NCI-H82 treated with DMSO at 0.1 percent for 48 hours (cell line): ENCODE data around the gene ATP6V0D1.

Experiments used
- DNase-seq: peaks from one replicate; lab custom pipeline; 2025; ENCODE audit not compliant: unreplicated experiment; lab: John Stamatoyannopoulos, UW

Gene ATP6V0D1

DNA sequence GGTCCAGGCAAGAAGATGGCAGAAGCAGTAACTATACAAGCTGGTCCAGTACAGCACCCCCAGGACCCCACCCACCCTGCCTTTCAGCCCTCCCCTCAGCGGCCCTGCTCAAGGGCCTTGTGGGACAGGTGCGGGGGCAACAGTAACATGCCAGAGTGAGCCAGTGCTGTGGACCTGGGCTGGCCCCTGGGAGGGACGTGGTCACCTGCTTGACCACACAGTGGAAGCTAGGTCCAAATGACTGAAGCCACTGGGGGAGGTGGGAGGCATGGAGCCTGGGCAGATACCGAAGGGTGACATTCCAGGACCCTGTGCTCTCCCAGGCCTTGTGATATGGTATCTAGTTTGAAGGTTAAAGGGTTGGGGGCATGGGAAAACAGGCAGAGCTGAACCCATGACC is 17.3 kb downstream of the ATP6V0D1 start:
- no peak for DNase-seq

DNA sequence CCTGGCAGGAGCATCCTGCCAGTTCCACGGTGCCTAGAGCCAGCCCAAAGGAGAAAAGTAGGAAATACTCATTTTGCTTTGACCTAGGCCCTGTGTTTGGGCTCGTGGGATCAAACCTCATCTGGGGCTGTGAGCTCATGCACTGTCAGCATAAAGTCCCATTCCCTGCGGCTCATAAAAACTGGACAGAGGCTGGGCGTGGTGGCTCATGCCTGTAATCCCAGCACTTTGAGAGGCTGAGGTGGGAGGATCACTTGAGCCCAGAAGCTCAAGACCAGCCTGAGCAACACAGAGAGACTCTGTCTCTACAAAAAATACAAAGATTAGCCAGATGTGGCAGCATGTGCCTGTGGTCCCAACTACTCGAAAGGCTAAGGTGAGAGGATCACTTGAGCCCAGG is 17.9 kb downstream of the ATP6V0D1 start:
- DNase-seq: no peak

DNA sequence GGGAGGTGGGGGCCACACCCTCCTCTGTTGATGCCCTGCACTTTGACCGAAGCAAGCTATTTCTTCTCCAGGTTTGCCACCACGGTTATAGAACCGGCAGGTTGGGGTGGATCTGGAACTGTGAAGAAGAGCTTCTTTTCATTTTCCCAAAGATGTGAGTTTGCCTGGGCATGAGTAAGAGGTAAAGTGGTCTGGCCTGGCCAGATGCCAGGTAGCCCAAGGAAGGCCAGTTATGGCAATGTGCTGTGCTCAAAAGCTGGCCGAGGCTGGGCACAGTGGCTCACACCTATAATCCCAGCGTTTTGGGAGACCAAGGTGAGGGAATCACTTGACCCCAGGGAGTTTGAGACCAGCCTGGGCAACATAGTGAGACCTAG is 18.7 kb downstream of the ATP6V0D1 start:
- DNase-seq: no peak

DNA sequence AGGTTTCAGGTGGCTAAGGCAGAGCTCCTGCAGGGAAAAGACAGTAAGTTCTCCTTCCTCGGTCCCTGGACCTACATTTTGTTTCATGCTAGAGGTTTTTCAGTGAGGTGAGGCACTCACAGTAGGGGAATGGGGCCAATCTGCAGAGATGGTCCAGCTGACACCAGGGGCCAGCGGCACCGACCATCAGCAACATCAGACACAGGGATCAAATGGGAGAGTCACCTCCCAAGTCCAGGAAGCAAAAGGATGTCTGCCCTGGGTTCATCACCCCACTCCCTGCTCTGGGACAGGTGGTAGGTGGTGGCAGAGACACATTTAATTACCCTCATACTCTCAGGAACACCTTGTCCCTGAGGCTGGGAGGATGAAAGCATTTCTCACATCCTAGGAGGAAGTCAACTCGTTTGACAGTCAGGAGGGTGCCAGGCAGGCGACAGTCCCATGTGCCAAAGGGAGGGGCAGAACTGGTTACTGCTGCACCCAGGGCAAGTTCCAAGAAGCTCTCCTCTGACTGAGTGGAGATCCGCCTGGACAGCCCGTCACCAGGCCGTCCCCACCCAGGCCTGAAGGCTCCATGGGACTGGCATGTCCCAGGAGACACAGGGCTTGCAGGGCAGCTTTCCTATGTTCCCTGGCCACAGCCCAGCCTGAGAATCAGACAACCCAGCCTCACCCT is 19.2 kb downstream of the ATP6V0D1 start:
- DNase-seq: no peak

DNA sequence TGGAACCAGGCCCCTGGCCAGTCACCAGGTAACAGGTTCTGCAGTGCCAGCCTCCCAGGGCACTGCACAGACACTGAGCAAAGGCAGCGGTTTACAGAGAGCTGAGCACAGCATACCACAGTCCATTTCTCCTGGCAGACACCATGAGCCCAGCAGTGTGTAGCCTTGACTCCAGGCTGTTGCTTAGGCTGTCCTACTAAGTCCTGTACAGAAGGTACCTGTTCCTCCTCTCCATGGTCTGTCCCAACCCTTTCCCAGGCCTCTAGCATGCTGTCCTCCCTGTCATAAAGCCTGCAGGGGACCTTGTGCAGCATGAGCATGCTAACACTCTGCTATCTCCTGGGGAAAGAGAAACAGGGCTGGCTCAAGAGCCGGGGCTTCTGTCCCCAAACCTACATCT is 20.0 kb downstream of the ATP6V0D1 start:
- no peak for DNase-seq

DNA sequence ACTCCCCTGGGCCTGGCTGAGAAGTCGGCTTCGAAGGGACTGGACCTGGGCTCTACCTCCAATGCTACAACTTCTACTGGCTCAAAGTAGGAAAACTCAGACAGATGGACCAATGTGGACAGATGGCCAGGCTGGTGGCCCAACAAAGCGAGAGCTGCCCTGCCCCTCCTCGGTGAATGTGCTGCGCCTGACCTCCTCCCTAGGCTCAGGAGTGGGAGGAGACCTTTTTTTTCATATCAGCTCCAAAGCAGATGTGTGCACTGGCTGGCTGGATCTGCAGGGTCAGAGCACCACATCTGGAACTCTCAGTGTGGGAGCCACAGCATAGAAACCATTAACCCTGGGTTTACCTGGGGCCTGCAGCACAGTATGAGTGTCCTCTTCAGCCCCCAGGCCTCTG is 20.8 kb downstream of the ATP6V0D1 start:
- no peak for DNase-seq

DNA sequence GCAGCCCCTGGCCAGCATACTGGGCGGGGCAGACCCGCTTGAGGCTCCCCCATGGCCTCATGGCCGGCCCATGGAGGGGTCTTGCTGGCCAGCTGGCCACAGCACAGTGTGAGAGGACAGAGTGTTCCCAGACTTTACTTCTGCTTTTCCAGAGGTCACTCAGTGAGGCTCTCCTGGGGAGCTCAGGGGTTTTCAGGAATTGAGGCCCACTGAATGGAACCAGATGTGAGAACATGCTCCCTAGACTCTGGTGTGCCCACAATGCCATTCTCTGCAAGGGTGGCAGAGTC is 21.2 kb downstream of the ATP6V0D1 start:
- no peak for DNase-seq

DNA sequence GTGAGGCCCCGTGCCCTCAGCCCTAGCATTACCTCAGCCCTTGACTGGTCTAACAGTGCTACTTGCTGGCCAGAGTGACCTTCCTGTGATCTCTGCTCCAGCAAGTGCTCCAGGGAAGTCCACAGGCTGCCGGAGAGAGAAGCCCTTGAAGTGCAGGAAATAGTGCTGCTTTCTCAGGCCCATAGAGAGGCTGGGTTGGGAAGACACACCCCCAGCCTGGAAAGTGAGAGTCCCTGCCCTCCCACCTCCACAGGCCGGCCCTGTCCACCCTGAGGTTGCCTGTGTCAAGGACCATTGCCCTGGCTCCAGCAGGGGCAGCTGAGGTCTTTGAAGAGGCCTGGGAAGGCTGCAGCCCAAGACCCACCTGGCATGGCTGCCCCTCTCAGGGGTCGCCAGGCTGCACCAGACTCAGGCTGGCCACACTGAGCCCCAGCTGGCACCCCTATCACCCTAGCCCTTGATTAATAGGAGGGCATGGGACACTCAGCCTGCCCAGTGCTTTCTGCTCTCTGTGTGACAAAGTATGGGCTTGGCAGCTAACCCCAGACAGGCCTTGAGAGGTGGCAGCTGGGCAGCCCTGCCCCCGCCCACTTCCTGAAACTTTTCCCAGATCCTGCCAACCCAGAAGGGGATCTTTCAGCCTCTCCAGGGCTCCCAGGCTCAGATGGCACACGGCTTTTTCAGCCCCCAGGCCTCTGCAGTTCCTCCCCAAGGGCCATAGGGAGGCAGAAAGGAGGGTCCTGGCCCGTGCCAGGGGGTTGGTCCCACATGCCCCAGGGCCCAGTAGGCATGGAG is 21.7 kb downstream of the ATP6V0D1 start:
- DNase-seq: no peak

DNA sequence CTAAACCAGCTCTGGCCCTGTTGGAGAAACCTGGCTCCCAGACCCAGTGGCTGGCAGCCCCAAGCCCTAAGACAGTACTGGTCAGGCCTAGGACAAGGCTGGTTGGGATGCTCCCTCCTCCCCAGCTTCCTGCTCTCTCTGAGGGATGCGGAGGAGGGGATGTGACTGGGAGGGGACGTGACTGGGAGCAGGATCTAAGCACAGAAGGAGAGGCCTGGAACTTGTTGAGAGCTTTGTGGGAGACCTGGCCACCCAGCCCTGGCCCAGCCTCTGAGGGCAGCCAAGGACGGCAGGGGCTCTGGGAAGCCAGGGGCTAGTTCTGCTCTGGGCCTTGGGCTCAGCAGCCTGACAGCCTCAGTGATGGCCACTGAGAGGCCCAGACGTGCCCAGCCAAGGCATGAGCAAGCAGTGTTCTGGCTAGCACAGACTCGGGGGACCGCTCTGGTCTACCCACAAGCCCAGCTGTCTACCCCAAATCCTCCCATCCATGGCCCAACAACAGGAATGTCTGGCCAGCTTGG is 22.8 kb downstream of the ATP6V0D1 start:
- DNase-seq: no peak

DNA sequence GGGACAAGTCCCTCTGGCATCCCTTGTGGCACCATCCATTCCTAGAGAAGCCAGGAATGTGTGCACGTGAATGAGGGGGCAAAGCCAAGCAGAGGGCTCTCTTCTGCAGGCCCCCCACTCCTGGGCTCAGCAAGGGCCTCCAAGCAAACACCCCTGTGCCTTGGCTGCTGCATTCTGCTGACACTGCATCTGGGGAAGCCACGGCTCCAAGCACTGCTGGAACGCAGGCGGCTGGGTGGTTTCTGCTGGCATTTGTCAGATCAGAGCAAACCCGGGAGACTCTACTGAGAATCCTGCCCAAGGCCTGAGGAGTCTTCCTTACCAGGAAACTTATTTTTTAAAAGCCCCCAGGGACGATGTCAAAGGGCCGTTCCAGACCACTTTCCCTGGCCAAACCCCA is 23.3 kb downstream of the ATP6V0D1 start:
- no peak for DNase-seq

DNA sequence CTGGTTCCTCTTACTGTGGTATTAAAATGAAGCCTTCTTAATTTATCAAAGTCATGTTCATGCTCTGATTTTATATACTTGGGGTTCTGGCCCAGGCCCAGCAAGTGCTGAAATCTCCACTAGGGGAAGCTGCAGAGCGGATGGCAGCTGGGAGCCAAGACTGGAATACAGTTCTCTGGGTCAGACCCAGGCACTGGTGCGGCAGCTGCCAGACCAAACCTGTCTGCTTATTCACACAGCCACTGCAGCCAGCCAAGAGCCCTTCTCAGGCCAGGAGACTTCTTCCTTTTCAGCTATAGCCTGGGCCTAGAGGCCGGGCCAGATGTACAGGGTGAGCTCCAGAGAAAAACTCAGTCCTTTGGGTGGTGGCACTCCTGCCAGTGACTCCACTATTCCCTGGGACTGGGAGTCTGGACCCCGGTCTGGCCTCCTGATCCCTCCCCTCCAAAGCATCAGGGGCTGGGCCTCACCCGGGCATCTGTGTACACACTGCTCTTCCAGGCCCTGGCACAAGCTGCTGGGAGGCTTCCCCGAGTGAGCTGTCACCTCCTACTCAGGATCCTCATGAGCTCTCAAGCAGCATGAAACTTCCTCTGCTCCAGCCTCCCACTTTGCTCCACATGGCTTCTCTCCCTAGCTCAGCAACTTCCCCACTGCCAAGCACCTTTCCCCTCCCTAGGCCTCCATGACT is 24.4 kb downstream of the ATP6V0D1 start:
- no peak for DNase-seq

DNA sequence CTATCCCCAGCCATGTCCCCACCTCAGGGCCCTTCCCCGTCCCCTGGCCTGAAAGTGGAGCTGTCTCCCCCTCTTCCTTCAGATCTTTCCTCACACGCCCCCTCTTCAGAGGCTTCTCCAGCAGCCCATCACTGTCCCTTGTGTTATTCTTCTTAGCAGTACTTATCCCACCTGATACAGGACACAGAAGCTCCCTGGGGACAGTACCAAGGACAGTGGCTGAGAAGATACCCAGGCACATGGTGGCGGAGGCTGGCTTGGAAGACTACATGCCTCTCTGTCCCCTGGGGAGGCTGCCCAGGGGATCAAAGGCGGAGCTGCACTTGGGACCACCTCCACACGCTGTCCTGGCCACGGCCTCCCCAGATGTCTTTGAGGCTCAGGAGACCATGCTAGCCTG is 26.1 kb downstream of the ATP6V0D1 start:
- no peak for DNase-seq

DNA sequence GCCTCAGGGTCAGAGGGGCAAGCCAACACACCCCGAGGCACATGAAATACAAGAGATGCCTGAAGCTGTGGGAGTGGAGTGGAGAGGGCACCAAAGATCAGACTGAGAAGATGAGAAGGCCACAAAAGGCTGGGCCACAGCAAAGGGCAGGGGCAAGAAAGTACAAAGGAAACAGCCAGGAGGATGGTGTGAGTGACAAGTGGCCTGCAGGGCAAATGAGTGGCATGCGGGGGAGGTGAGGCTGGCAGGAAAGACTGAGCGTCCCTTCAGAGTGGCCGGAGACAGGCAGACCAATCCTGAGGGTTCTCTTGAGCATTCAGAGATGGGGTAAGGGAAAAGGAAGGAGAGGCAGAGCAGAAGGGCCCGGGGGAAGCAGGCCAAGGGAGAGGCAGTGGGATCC is 26.9 kb downstream of the ATP6V0D1 start:
- DNase-seq: no peak

DNA sequence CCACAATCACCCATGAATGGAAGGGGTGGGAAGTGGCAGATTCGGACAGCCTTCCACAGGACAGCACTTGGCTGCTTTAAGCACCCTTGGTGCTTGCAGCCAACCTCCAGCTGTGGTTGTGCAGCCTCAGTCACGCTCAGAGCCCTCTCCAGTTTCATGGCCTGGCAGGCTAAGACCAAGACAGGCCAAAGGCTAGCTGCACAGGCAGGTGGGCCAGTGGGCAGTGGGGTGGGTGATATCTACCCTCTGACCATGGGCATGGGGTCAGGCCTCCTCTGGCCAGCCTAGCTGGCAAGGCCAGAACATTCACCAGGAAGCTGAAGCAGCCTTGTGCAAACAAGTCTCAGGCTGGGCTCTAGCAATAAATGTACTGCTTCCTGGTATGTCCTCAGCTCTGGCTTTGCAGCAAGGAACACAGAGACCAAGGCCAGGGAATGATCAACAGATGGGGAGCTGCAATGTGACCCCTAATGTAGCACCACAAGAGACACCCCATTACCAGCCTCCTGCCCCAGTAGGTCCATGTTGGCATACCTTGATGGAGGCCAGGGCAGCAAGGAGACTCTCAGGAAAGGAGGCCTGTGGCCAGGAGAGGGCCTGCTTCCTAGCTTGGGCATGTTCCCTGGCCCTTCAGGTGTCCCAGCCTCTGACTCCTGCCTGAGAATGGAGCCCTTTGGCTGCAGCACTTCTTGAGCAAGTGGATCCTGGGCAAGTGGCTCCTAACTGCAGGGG is 29.1 kb downstream of the ATP6V0D1 start:
- DNase-seq: no peak

DNA sequence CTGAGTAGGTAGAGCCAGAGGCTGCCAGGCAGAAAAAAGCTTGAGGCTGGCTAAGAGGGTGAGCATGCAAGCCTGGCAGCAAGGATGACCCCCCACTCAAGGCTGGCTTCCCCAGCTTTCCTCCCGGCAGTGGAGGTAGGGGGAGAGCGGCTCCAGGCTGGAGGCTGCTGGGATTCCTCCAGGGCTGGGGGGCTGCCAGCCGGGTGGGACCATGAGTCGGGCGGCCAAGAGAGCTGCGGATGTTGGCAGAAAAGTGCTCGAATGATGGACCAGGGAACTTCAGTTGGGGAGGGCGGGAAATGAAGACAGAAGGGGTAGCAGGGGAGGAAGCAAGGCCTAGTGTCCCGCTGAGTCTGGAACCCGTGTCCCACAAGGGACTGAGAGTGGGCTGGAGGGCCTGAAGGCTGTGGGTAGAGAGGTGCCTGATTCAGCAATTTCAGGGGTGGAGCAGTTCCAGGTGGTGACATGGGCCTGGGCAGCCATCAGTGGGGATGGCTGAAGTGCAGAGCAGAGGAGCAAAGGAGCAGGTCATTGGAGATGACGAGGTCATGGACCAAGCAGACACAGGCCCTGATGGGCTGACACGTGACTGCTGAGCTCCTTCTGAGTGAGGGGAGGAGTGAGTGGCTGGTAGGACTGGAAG is 29.8 kb downstream of the ATP6V0D1 start:
- DNase-seq: no peak

DNA sequence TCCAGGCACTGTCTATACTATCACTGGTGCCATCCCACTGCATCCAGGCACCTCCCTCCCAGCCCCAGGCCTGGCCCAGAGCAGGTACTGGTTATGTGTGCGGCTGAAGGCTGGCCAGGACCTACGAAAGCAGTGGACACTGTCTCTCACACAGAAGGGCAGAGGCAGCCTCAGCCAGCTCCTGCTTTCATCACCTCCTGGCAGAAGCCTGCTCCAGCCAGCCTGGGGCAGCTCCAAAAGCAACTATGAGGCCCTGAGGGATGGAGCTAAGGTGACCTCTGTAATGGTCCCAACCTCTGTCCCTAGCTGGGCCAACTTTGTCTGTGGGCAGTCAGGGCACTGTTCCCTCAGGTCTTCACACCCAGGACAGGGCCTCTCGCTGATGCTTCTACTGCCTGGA is 31.2 kb downstream of the ATP6V0D1 start:
- no peak for DNase-seq

DNA sequence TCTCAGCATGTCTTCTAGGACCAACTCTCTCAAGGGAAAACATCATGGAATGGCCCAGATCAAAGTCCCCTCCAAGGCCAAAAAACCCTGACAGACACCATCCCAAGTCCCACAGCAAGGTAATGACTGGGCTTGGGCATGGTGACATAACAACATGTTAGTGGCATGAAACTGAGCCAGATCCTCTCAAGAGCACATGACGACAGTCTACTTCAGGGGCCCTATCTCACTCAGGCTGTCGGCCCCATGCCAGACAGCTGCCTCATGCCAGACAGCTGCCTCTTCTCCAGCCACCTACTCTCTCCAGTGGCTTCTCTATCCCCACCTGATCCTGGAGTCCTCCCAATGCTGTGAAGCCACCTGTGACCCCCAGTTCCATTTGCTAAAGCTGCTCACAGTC is 31.6 kb downstream of the ATP6V0D1 start:
- no peak for DNase-seq

DNA sequence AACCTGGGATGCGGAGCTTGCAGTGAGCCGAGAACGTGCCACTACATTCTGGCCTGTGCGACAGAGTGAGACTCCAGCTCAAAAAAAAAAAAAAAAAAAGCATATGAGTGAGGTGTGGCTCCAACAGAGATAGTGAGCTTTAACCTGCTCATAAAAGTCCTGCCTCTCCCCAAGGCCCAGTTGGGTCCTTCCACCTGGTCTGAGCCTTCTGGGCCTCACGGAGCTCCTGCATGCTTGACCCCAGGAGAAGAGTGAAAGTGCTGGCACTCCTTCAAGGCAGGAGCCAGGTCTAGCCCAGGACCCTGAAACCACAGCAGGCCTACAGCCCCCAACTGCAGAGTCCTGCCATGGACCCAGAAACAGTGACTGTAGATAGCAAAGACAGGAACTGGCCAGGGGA is 32.4 kb downstream of the ATP6V0D1 start:
- DNase-seq: no peak

DNA sequence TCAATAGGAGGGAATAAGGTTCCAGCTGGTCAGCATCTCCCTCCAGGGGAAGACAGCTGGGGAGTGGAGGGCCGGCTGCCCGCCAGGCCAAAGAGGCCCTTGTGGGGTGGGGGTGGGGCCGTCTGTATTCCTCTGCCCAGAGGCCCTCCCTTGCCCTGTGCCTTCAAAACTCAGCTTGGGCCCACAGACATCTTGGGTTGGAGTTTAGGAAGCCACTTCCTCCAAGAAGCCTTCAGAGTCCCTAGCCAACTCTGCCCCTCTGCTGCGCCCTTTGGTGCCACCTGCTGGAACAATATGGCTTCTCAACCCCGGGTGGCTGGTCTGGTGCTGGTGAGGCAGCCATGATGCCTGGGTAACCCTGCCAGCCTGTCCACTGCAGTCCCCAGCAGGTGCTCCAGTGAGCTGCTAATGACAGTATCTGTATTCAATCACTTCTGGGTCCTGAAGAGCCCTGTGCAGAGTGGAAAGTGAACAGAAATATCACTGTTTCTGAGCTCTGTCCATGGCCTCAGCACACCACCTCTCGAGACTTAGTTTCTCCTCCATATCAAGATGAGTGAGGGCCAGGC is 33.4 kb downstream of the ATP6V0D1 start:
- no peak for DNase-seq

DNA sequence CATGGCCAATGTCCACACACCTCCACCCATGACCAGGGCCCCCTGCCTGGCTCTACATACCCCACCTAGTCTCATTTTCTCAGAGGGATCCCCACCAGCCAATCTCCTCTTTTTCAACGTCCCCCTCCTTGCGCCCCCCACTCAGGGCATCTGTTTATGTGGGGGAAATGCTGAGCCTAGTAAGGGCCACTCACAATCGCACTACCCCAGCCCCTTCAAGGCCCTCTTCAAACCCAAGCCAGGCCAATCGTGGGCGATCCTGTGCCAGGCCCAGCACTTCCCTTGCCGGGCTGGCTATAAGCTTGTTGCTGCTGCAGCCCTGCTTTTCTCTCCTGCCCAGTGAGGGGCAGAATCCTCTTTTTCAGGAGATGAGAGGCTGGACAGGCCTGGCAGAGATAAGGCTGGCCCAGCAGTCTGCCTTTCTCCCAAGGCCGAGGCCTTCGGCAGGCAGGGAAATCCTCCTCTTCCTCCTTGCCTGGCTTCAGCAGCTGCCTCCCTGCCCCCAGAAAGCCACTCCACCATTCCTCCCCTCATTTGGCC is 33.9 kb downstream of the ATP6V0D1 start:
- DNase-seq: no peak
